Right ventricle myocardium inferior (tissue), 1 donor: ENCODE measurements around the gene CPSF6. TPM values are rescaled to one million over a fixed set of nuclear protein-coding genes. Genes with fewer than 3 reads are reported as not detected.
"Not testable (repeated sequence)": the region's sequence is repeated elsewhere in the genome, so short reads cannot be mapped to it uniquely, and the experiment has no call there.

Source experiments
- ATAC-seq: fragments of 200-7000 bp; cut with Tn5 transposase; one replicate; pipeline ENCODE4 v1.9.1; 2020; ENCODE audit warnings: mild to moderate bottlenecking, moderate library complexity
- DNase-seq: peaks from one replicate; pipeline ENCODE4 v3.0.0; 2021; ENCODE audit errors: missing footprints
- intact Hi-C: fragments of 100-400 bp; cut with DNase I; formaldehyde crosslinking; loops from one replicate; pipeline ENCODE4 v1.11.0; 2022
- long read RNA-seq: library from polyadenylated mRNA; unstranded; transcript quantifications from one replicate; pipeline ENCODE4 v2.0.0, GENCODE V29; 2021
- total RNA-seq: library from RNA; stranded (reverse); fragmentation: NEBNext Ultra II Directional; extraction: Animal tissue kit (Norgen Biotek cat#: 25700); gene quantifications from one replicate; pipeline ENCODE4 v1.2.1, GENCODE V29; 2021
- donor health status: DM: no; HTN: yes; CAD: no; lungs with severe emphysema.

The CPSF6 gene, protein sequence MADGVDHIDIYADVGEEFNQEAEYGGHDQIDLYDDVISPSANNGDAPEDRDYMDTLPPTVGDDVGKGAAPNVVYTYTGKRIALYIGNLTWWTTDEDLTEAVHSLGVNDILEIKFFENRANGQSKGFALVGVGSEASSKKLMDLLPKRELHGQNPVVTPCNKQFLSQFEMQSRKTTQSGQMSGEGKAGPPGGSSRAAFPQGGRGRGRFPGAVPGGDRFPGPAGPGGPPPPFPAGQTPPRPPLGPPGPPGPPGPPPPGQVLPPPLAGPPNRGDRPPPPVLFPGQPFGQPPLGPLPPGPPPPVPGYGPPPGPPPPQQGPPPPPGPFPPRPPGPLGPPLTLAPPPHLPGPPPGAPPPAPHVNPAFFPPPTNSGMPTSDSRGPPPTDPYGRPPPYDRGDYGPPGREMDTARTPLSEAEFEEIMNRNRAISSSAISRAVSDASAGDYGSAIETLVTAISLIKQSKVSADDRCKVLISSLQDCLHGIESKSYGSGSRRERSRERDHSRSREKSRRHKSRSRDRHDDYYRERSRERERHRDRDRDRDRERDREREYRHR
- 29.3 TPM for total RNA-seq
- long read RNA-seq, full-length matches to known transcripts, result 18 of 28 reads
- long read RNA-seq, partial matches to known transcripts, result 3 of 28 reads
- long read RNA-seq, other reads (novel, unspliced or antisense), result 7 of 28 reads

DNA sequence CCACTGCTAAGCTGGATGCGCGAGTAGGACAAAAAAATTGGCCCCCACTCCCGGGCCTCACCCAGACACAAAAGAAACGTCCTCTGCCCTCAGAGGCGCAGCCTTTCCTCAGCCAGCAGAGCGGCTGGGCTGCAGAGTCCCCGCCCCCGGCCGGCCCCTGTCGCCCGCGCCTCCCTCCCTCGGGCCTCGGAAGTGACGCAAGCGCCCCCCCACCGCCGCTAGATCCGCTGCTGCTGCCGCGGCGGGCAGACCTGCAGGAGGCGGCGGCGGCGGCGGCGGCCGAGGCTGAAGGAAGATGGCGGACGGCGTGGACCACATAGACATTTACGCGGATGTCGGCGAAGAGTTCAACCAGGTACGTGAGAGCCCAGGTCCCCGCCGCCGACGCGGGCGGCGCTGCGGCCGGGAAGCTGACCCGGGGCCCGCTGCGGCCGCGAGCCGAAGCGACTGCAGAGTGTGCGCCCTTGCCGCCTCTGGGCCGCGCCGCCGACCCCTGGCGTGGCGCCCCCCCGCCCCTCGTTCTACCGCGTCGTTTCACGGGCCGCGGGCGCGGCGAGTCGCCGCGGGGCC lies at the start of gene CPSF6:
TSS of gene CPSF6 (plus strand) at position 218 of the 570 bp plus-strand sequence. CDS start at position 296, 78 bp downstream.
- DNase-seq, result peak; percentile 98
- intact Hi-C loops, result no loop called here
- peak; percentile 100 for ATAC-seq

DNA sequence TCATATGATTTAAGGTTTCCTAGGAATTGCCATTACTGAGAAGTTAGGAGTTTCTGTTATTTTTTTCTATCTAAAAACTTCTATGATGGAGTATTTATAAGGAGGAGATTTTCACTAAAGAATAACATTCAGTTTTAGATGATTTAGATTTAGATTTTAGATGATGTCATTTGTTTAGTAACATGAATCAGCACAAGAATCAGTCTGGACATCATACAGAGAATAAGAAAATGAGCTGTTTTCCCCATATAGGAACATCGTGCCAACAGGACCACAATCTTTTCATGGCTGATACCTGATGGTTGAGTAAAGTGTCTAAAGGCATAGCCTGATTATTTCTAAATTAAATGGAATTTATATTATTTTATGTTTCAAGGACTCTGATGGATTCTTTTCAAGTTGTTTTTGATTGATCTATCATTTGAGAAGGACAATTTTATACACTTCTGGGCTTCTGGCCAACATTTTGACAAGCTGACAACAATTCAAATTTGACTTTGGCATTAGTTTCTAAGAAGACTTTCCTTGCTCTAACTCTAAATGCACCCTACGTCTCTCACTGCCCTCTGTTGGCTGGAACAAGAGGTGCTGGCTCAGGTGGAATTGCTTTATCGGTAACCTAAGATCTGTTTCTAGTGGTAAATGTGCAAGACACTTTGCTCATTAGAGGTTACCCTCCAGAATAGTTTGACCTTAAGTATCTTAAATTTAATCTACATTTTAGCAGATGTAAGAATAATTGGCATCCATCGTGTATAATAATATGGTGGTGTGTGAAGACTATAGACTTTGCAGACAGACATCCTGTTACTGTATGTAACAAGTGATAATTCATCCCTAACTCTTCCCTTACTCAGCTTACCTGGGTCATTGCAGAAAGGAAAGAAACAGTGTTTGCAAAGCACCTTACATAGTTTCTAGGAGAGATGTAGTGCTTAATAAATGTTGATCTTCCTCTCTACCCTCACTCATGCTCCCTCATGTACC lies 42.8 kb upstream of the CPSF6 start:
- no peak for DNase-seq
- intact Hi-C loops, result no loop called here

DNA sequence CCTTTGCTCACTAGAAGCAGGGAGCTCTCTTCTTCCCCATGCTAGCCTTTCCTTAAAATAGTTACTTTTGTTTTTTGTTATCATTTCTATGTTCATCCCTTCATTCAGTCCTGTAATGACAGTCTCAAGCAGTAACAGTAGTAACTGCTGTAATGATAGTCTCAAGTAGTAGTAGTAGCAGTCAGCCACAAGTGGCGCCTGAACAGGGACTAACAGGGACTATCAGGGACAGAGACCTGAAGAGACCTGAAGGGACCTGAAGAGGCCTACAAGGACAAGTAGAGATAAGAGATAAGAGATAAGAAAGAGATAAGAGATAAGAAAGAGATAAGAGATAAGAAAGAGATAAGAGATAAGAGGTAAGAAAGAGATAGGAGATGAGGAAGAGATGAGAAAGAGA lies 39.4 kb upstream of the CPSF6 start:
- DNase-seq, intact Hi-C loops, ATAC-seq: not testable (repeated sequence)

More for the DNA sequence above, 42.8 kb upstream of the CPSF6 start:
- no peak for ATAC-seq

DNA sequence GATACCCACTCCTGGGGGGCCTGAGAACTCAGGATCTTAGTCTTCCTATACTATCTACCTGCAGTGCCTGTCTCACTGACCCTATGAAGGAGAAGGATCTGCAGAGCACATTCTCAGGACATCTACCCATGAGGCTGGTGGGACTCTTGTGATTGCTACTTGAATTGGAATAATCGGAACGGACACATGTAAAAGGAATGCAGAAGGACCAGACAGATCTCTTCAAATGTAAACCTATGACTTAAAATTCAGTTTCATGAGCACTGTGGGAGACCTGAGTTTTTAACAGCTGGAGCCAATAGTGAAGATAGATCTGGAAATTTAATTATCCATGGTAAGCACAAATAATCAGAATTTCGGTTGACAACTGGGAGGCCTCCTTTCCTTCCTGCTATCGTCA lies 35.2 kb upstream of the CPSF6 start:
- intact Hi-C loops, result no loop called here
- DNase-seq (no peak), ATAC-seq (no peak)

DNA sequence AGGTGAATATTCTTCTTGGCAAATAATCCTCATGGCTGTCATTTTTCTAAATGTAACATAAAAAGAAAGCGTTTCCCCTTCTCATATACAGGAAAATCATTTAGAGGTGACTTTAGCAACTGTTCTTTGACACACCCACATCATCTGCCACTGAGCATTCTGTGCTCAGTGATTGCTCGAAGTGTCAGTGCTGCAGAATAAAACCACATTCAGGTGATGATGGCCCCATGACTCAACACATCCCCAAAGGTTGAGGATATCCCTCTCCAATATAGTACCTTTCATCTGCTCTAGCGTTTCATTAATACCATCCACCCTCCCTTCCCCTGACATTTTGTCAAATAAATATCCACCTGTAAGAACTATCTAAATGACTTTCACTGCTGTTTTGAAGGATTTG lies 28.7 kb upstream of the CPSF6 start:
- intact Hi-C loops, result no loop called here
- DNase-seq, result no peak
- no peak for ATAC-seq

DNA sequence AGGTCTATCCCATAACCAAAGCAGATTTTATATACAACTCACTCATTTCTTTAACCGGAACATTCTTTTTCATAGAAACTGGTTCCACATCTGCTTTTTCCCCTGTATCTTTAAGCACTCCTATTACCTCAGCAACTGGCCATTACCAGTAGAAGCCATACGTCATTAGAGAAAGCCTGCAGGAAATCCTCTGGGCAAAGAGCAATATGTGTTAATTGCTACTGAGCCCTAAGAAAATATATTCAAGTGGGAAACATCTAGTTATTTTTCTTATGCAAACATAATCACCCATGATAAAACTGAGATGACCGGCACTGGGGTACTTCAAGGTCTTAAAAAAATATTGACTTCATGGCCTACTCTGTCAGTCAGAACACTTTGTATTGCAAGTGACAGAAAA lies 28.2 kb upstream of the CPSF6 start:
- intact Hi-C loops, result no loop called here
- no peak for ATAC-seq
- DNase-seq, result no peak

DNA sequence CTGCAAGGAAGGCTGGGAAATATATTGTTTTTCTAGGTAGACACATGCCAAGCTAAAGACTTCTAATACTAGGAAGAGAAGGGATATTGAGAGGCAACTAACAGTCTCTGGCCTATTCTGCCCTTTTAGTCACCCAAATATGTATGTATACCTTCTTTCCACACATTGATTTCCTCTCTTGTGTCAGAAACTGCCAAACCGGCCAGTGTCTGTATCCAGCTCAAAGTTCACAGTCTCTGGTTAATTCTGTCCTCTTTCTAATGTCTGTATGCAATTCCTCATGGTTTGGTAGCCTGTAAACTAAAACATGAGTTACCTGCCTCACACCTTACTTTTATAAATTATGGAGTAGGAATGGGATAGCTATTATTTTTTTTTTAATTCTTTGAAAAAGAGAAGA lies 25.2 kb upstream of the CPSF6 start:
- DNase-seq (no peak), ATAC-seq (no peak)
- intact Hi-C loops, result no loop called here

DNA sequence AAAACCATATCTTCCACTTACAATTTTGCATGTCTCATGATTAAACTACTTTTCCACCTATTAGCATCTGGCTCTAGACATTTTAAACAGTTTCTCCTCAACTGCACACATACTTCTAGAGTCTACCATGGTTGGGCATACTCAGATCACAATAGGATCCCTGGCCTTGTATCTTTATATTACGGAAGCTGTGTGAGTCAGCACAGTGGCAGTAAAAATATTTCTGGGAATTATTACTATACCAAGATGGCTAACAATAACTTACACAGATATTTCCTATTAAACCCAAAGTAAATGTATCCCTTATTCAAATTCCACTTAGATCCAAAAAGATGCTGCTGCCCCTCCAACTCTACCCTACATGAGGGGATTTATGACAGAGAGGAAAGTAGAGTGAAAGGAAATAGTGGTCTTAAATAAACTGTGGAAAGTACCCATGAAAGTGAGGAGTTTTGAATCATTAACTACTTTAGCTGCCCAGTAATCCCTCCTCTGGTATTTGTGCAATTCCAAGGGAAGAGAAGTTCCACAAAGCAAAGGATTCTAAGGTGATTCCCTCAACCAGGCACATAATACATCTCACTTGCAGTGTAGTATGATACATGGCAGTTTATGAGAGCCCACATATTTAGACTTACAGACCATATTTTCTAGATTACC lies 14.0 kb upstream of the CPSF6 start:
- intact Hi-C loops, result no loop called here
- no peak for DNase-seq
- ATAC-seq, result no peak

DNA sequence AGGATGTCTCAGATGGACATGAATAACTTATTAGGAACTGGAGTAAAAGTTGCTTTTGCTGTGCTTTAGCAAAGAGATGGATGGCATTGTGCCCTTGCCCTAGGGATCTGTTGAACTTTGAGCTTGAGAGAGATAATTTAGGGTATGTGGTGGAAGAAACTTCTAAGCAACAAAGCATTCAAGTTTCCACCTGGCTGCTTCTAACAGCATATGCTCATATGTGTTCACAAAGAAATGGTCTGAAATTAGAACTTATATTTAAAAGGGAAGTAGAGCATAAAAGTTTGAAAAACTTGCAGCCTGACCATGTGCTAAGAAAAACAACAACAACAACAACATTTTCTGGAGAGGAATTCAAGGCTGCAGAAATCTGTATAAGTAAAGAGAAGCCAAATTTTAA lies 7.9 kb upstream of the CPSF6 start:
- intact Hi-C loops, result no loop called here
- DNase-seq (no peak), ATAC-seq (no peak)

DNA sequence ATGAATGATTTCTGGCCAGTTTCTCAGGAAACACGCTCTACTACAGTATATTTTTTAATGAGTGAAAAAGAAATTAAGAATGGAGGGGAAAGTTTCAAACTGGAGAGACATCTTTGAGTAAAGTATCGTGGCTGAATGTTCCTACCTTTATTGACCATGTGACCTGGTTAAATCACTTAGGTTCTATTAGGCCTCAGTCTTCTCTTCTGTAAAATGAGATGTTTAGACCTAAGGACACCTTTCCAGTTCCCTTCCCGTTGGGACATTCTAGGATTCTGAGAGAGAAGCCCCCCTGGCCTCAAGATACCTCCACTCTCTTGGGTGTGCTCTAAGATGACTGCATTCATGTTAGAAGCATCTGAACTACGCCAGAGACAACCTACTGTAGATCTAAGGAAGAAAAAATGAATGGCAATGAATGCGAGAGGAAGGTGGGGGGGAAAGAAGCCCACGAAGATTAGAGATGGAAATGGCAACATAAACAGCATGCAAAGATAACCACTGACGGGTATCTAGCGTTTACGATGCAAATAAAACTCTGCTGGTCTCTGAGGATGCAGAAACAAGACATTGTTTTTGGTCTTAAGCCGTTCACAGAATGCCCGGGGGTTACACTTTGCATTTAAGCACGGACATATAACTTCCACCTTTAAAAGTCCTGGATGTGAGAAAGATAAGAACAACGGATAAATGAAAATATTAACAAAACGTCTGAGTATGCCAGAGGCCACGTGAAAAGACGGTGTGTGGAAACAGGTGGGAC lies 599 bp upstream of the CPSF6 start:
- ATAC-seq (no peak), DNase-seq (no peak)
- intact Hi-C loops, result no loop called here

DNA sequence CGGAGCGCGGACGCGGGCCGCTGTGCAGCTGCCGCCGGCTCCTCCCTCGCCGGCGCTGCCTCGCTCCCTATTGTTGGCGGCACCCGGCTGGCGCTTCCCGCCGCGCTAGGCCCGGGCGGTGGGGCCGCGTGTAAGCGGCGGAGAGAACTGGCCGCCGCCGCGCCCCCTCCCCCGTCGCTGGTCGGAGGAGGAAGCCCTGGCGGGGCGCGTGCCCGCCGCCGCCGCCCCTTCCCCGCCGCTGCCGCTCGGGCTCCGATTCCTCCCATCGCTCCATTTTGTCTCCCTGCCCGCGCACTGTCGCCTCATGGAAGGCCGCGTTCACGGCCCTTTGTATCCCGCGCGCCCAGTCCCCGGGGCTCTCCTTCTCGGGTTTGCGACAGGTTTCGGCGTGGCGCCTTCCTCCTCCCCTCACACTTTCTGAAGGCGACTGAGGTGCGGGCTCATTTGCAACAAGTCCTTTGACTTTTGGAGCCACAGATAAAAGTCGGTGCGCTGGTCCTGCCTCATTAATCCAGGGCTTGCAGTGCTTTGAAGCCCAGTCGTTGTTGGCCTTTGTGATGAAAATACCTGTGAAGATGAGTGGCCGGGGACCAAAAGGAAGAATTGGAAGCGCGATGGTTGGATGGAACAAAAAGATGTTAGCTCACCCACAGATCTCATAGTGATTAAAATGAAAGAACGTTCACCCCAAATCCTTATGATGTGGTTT lies 707 bp downstream of the CPSF6 start:
- intact Hi-C loops, result no loop called here
- DNase-seq (peak; percentile 81), ATAC-seq (peak; percentile 29)

DNA sequence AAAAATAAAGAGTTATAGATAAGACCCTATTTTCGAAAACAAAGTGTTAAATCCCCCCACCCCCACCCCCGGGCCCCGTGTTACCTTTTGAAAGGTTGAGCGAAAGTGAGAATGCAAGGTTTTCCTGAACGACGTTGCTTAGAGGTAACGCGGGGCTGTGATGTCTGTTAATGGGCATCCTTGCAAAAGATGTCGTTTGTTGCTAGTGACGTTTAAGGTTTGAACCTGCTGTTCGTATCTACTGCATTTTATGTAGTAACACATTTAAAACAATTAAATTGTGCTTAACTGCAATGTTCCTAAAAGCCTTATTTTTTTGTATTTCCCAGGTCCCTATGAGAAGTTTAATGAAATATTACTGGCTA lies 1.2 kb downstream of the CPSF6 start:
- ATAC-seq (no peak), DNase-seq (no peak)
- intact Hi-C loops, result no loop called here

DNA sequence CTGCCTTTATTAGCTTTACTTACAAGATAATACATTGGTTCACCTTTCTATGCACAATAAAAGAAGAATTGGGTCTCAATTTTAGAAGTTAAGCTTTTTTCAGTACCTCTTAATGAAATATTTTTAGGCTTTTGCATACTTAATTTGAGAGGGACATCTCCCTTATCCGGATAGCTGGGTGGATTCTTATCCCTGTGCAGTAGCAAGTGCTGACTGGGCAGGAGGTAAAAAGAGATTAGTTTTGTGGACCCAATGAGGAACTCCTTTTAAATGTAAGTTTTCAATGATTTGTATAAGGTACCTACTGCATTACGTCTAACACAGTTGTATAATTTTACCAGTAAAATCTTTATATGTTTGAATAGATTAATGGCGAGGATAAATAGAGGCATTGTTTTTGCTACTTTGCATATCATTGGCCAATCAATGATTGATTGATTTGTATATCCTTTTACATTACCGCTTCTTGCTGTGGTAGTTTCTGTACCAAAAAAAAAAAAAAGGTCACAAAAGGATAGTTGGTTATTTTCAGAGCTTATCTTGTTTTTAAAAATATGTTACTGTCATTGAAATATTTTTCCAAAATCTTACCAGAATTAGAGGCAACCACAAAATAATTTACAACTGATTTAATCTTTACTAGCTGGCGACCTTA lies 2.2 kb downstream of the CPSF6 start:
- intact Hi-C loops, result no loop called here
- ATAC-seq (no peak), DNase-seq (no peak)

DNA sequence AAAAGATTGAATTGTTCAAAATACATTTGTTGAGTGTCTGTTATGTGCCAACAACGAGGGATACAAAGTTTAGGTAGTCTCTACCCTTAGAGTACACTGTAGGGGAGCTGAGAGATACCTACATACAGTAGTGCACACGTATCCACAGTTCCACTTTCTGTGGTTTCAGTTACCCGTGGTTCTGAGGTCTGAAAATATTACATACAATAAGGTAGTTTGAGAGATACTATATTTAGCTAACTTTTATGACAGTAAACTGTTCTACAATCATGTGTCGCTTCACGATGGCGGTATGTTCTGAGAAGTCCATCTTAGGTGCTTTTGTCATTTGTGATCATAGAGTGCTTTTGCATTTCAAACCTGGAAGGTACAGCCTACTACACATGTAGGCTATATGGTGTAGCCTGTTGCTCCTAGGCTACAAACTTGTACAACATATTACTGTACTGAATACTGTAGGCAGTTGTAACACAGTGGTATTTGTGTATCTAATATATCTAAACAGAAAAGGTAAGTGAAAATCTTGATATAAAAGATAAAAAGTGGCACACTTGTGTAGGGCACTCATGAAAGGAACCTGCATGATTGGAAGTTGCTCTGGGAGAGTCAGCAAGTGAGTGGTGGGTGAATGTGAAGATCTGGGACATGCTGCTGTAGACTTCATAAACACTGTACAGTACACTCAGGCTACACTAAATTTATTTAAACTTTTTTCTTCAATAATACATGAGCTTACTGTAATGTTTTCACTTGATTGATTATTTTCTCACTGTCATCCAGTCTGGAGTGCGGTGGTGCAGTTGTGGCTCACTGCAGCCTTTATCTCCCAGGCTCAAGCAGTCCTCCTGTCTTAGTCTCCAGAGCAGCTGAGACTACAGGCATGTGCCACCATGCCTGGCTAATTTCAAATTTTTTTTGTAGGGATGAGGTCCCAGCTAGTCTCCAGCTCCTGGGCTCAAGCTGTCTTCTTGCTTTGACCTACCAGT lies 4.0 kb downstream of the CPSF6 start:
- DNase-seq (no peak), ATAC-seq (no peak)
- intact Hi-C loops, result no loop called here

DNA sequence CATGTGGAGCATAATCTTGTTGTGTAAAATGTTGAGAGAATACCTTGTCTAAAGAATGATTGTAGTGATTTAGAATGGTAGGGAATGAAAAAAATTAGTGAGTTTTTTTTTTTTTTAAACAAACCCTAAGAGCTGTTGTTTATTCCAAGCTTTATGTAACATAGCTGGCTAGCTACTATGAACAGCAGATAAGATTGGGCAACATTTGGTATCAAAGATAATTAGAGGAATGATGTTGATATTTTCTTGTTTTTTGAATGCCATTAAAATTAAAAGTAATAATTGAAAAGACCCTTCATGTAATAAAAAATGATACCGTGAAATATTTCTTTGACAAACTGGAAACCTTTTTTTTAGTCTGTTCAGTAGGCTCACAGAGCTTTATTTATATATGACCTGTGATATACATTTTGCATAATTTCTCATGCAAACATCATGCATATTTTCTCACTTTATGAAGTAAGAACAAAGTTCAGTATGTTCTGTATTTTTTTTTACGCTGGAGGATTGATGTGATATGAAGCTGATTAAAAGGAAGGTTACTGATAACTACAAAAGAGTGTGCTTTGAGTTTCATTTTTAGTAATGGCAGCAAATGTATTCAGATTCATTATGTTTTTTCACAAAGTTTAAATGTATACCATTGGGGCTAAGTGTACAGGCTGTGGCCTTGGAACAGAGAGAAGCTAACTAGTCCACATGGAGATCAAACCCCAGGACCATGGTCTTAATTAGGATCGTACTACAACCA lies 8.1 kb downstream of the CPSF6 start:
- DNase-seq, result no peak
- ATAC-seq, result peak; percentile 50
- intact Hi-C loops, result no loop called here
